ENCODE data around the gene PUSL1.

Gene PUSL1

GRCh38 chr1:1296070-1297061, 12.0 kb upstream of the PUSL1 start:
- no peak for DNase-seq

GRCh38 chr1:1297802-1298424, 10.5 kb upstream of the PUSL1 start:
- DNase-seq: no peak

GRCh38 chr1:1298861-1299685, 9.3 kb upstream of the PUSL1 start:
- DNase-seq: no peak

GRCh38 chr1:1299686-1300351, 8.6 kb upstream of the PUSL1 start:
- DNase-seq: no peak

GRCh38 chr1:1300352-1300739, 8.1 kb upstream of the PUSL1 start:
- DNase-seq: no peak

- DNase-seq: no peak
Measured at GRCh38 chr1:1302006-1302430, 6.4 kb upstream of the PUSL1 start.

GRCh38 chr1:1302951-1303509, 5.4 kb upstream of the PUSL1 start:
- DNase-seq: no peak

GRCh38 chr1:1303736-1304135, 4.7 kb upstream of the PUSL1 start:
- no peak for DNase-seq

- no peak for DNase-seq
Measured at GRCh38 chr1:1304331-1305299, 3.8 kb upstream of the PUSL1 start.

- peak; percentile 56 for DNase-seq
Measured at GRCh38 chr1:1305300-1306069, 2.9 kb upstream of the PUSL1 start.

GRCh38 chr1:1306070-1306660, 2.2 kb upstream of the PUSL1 start:
- DNase-seq: no peak

- no peak for DNase-seq
Measured at GRCh38 chr1:1306661-1307260, 1.6 kb upstream of the PUSL1 start.

- no peak for DNase-seq
Measured at GRCh38 chr1:1307261-1307922, 1.0 kb upstream of the PUSL1 start.

GRCh38 chr1:1308756-1309250, 406 bp downstream of the PUSL1 start:
- no peak for DNase-seq

GRCh38 chr1:1309251-1310108, 1.1 kb downstream of the PUSL1 start:
- no peak for DNase-seq

GRCh38 chr1:1310109-1310385, 1.6 kb downstream of the PUSL1 start:
- no peak for DNase-seq

GRCh38 chr1:1310476-1311053, 2.2 kb downstream of the PUSL1 start:
- no peak for DNase-seq
